Amniotic epithelial cell (primary cell): ENCODE measurements around the gene ANXA3.
"Not testable (repeated sequence)": the region's sequence is repeated elsewhere in the genome, so short reads cannot be mapped to it uniquely, and the experiment has no call there.

Experiments used
- DNase-seq: peaks from one replicate; pipeline ENCODE4 v3.0.0-alpha.2; 2010; ENCODE audit warnings: low read depth

ANXA3 gene

DNA sequence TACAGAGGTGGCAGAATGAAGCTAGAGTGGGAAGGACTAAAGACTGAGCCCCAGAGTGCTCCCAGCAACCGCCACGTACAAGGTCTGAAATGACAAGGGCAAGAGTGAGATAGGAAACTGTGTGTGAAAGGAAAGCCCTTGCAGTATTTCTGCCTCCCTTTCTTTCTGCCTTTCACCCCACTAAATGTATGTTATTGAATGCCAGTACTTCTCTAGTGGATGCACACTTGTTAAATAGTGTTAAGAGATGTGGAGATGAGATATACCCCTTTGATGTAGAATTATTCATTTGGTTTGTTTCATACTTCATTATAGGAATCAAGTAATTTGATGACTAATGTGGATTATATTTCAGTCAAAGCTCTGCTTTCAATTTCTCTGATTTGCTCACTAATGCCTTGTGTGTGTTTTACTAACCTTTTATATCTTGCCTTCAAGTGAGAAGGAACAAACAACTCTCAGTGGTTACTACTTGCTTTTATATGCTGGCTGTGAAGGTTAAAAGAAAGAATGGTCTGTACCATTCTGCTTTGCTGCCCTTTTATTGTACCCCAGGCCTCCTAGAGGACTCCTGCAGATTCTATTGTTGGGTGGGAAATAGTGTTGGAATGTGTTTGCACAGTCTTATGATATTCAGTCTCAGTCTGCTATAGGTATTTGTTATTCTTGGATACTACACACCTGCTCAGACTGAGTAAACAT lies 8.0 kb upstream of the ANXA3 start:
- no peak for DNase-seq

DNA sequence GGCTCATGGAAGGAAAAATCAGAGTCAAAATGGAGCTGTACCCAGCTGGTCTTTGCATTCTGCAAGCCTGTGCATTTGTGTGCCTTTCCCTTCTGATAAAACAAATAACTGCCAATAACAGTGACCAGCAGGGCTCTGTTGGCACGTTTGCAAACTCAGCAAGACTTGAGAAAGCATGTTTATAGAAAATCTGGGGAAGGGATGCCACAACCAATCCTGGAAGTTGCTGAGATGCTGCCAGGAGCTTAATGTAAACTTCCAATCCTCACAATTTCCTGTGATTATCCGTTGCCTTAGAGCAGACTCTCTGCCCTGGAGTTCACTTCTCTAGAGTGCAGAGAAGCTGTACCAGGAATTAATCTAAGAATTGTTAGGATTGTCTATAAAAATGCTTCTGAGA lies 6.9 kb upstream of the ANXA3 start:
- no peak for DNase-seq

DNA sequence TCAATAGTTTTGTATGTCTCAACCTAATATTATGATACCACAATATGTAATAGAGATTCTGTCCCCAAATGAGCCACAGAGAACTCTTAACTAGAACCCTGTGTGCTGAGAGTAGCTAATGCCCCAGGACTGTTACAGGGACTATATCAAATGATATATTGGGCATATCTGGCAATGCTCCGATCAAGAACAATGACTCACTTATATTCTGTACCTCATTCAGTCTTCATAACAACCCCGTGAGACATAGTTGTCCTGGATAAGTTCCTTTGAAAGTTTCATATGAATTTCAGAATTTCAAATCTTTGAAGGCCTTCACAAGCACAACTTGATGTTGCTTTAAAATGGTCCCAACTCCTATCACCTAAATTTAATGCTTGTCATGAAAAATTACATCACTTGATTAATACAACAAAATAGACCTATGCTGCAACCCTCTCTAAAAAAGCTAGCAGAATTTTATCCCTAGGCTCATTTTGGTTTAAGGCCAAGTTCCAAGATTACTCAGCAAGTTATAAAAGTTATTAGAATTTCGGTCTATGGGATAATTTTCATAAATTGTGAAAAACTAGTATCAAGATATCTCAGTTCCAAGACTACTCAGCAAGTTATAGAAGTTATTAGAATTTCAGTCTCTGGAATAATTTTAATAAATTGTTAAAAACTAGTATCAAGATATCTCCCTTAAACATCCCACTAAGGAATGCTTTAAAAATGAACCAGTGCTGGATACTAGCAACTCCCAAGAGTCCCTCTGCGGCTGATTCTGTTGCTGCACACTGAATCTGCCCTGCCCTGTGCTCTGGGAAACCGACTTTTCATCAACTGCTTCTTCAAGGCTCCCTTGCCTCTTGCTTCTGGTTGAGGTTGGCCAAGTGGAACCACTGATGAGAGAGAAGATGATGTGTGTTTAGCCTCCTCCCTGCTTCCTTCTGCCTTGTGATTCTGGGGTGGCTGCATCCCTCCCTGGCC lies 6.0 kb upstream of the ANXA3 start:
- DNase-seq, result peak; percentile 57

DNA sequence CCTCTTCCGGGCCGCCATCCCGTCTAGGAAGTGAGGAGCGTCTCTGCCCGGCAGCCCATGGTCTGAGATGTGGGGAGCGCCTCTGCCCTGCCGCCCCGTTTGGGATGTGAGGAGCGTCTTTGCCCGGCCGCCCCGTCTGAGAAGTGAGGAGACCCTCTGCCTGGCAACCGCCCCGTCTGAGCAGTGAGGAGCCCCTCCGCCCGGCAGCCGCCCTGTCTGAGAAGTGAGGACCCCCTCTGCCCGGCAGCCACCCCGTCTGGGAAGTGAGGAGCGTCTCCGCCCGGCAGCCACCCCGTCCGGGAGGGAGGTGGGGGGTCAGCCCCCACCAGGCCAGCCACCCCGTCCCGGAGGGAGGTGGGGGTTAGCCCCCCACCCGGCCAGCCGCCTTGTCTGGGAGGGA lies 3.7 kb upstream of the ANXA3 start:
- DNase-seq, result not testable (repeated sequence)

DNA sequence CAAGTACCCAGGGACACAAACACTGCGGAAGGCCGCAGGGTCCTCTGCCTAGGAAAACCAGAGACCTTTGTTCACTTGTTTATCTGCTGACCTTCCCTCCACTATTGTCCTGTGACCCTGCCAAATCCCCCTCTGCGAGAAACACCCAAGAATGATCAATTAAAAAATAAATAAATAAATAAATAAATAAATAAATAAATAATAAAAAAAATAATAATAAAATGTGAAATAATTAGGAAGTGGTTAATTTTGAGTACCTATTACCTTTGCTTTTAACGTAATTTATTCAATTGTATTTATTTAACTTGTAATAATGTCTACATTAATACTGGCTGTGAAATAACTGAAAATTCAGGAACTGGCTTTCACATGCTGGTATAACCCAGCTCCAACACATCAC lies 2.7 kb upstream of the ANXA3 start:
- not testable (repeated sequence) for DNase-seq

DNA sequence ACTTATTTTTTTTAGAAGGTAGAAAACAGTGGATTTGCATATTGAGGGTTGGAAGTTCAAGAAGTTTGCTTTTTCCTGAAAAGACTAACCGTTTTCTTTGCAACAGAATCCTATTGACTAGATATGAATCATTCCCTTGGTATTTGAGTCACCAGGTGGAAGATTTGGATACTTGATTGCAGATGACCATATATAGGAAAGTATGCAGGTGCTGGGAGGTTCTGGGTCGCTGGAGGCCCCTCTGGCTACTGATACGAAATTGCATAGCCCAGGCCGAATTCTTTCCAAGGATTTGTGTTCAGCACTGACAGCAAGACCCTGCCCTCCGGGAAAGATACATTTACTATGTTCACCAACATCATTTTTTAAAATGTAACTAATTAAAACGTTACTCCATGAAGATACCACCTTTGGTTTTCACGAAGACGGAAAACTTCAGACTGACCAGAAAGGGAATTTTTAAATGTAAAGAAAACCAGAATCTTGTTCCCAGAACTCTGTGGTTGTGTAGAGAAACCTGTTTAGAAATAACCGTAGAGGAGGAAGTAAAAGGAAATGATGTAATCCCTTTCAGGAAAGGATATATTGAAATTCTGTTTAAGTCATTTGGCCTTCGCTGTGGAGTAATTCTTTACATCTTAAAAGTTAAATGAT lies 946 bp downstream of the ANXA3 start:
- DNase-seq, result peak; percentile 47

DNA sequence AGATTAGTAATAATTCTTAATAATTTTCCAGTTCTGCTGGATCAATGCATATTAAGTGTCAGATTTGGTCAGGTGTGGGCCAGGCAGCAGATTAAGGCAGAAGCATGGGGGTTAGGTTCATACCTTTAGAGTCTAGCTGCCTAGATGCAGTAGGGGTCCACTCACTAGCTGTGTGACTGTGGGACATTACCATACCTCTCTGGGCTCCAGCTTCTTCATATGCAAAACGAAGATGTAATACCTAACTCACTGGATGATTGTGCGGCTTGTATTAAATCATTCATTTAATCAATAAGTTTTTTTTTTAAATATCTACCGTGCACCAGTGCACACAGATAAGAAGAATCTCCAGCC lies 1.4 kb downstream of the ANXA3 start:
- DNase-seq, result no peak

DNA sequence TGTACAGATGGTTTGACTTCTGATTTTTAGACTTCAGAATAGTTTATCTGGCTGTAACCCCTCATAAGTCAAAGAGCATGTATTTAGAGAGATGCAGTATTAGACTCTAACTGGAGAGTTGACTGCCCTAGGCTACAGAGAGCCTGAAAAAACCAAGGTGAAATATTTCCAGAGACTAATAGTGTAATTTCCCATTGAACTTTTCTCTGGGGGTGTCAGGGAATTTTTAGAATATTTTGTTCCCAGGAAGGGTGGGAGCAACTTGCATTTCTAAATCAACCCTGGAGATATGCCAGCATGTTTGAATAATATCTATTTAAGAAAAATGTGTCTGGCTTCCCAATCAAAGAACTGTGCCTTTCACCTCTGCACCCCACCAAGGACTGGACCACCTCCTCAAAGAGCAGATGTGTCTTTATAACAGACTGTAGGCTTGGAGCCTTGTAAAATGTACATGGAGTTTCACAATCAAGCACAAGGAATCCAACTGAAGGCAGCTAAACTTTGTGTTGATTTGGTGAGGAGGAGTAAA lies 2.0 kb downstream of the ANXA3 start:
- DNase-seq, result no peak

DNA sequence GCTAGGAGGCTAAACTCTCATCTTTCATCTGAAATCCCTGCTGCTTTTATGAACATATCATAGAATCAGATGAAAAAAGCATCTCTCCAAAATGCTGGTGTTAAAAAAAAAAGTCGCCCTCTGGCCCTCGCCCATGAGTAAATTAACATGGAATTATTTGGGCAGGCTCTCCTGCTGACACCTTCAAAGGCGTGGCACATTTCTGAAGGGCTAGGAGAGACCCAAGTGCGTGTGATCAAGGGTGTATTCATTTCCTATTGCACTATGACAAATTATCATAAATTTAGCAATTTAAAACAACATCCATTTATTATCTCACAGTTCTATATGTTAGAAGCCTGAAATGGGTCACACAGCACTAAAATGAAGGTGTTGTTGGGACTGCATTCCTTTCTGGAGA lies 5.1 kb downstream of the ANXA3 start:
- DNase-seq, result no peak

DNA sequence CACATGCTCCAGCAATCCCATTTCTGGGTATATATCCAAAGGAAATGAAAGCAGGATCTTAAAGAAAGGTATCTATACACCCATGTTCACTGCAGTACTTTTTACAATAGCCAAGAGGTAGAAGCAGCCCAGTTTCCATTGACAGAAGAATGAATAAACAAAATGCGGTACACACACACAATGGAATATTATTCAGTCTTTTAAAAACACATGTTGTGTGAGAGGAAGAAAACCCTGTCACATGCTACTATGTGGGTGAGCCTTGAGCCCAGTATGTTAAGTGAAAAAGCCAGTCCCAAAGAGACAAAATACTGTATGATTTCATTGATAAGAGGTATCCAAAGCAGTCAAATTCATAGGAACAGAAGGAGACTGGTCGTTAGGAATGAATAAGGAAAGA lies 6.3 kb downstream of the ANXA3 start:
- DNase-seq, result no peak

DNA sequence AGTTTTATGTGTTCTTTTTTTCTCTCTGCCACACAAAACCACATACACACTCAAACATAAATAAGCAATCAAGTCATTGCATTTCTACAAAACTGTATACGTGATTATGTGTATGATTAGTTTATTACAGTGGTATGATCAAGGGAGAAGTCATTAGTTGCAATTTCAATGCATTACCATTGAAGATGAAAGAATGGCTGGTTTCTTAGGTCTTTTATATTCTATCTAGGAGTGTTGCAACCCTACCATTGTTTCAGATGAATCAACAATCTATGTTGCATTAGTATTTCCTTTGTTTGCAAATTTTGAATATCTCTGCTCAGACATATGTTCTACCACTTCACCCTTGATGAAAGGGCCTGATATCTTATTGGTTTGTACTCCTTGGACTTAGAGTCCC lies 6.8 kb downstream of the ANXA3 start:
- peak; percentile 59 for DNase-seq

DNA sequence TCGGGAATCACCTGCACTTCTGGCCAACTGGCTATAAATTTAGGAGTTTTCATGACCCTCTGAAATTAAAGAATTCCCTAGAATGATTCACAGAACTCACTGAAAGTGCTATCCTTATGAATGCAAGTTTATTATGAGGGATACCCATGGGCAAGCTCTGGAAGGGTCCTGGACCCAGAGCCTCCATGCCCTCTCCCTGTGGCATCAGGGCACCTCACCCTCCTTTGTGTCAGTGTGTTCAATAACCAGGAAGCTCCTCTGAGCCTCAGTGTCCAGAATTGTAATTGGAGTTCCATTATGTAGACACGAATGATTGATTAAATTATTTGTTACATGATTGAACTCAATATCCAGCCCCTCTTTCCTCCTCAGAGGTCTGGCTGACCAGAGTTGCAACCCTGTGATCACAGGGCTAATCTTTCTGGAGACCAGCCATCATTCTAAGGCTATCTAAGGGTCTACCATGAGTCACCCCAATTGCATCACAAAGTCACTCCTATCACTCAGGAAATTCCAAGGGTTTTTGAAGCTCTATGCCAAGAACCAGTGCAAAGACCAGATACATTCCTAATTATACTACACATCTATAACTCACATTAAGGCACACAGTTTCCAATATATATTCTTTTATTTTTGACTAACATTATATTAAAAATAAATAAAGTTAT lies 8.9 kb downstream of the ANXA3 start:
- DNase-seq, result peak; percentile 96

DNA sequence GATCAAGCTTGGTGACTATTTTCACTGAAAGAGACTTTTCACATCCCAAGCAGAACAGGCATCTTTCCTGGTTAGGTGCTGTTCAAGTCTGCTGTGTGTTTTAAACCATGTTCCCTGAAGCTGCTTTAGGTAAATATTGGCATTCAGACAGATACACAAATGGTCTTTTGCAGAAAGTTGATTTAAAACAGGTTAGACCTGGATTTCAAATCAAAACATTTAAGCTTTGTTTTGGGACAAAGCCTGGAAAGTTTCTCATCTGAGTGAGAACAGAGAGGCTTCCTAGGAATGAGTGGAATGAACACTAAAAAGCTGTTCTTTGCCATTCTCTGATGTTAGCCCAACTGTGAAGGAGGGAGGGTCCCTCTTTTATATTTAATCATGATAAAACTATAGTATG lies 10.1 kb downstream of the ANXA3 start:
- DNase-seq, result no peak

DNA sequence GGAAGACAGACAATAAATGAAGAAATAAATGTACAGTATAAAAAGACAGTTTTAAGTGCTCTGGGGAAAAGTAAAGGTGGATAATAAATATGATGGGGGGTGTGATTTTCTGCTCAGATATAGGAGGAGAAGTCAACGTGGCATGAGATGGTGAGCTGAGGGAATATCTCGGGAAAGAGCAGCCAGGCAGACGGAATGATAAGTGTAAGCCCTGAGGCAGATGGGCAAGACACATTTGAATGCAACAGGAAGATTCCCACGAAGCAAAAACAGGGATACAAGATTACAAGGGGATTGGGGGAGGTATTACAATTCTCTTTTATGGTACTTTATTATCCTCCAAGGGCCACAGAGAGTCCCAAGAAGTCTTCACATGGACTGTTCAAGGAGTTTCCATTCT lies 11.1 kb downstream of the ANXA3 start:
- DNase-seq, result no peak

DNA sequence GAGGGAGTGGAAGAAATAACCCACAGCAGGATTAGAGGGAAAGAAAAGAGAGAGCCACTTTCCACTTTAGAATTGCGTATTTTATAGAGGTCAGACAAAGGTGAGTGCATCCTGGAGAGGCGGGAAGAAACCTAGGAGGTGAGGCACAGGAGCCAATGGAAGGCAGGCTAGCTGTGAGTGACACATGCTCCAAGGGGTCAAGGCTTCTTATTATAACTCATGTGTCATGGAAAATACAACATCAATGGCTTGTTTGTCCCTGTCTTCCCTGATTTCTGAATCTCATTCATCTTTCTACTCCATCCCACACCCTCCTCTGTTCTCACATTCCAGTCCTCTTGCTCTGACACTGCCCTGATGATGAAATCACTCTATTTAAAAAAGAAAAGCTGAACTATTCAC lies 14.4 kb downstream of the ANXA3 start:
- peak; percentile 76 for DNase-seq

DNA sequence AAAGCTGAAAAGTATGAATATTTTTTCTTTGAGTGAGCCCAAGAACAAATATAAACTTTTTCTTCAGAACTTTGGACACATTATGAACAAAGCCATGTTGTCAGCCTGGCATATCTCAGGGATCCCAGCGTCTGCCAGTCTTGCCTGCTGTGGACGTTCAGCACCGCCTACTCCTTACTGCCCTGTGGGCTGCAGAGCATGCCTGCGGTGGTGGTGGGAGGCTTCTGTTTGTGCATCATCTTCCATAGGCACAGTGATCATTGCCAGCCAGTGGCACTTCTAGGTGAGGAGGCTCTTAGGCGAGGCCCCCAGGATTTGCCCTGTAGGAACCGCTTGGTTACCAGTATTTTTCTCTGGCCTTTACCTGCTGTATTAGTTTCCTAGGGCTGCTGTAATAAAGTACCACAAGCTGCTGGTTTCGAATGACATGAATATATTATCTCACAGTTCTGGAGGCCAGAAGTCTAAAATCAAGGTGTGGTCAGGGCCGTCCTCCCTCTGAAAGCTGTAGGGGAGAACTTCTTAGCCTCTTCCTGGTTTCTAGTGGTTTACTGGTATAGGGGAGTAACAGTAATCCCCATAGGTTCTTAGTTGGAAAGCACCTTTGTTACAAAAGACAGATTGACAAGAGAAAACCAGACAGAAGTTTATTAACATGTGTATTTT lies 15.4 kb downstream of the ANXA3 start:
- peak; percentile 70 for DNase-seq

DNA sequence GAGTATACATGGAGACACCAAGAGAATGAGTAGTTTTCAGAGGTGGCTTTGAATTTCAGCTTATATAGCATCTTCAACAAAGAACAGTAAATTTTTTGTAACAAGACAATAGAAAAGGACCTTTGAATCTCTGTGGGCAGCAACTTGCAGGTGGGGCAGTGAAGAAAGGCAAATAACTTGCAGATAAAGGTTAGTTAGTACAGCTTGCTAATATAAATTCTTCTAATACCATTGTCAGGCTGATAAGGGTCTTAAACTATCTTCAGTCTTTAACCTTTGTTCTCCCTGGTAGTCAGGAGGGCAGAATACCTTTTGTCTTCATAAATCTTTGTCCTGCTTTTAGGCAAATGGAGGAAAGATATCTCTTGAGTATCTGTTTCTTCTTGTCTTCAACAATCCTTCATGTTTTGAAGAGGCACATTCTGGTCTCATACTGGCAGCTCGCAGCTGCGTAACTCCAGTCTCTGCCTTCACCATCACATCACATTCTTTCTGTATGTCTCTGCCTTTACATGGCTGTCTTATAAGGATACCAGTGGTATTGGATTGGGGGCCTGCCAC lies 16.0 kb downstream of the ANXA3 start:
- DNase-seq, result no peak

DNA sequence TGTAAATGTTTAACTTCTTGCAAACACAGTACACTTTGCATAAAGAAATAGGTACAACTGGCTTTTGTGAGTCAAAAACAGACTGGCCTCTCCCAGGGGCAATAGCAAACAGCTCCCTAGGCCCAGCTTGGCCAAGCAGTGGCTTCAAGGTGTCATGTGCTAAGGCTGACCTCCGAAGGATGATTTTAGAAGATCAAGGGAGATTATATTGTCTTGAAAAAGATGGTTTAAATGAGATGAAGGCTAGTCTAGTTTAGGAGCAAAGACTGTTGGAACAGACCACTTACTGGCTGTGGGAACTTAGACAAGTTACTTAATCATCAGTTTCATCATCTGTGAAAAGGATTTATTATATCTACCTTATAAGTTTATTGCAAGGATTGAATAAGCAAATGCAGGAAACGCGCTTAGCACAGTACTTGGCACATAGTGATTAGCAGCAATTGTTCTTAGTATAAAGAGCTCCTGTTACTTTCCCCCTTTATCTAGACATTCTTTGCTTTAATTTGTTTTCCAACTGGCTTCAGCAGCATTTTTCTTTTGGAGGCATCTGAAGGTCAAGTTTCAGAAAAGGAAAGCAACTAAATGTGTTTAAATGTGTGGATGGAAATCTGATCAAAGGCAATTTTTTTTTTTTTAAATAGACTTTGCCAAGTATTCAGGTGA lies 17.2 kb downstream of the ANXA3 start:
- DNase-seq, result peak; percentile 53

DNA sequence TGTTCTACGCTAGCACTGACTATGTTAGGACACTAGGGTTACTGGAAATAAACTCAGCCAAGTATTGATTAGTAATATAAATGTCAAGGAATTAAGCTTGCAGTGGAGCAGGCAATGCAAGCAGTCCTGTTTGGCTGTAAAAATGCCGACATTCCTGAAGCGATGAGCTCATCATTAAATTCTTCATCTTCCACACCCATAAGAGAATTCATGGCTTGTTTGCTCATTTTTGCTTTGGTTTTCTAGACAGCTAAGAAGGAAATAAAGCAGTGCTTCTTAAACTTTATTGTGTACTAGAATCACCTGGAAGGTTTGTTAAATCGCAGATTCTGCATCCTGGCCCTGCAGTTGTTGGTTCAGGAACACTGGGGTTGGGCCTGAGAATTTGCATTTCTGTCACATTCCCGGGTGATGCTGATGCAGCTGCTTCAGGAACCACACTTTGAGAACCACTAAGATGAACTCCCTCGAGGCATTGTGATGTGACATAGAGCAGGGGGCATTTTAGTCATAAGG lies 17.8 kb downstream of the ANXA3 start:
- DNase-seq, result peak; percentile 83

DNA sequence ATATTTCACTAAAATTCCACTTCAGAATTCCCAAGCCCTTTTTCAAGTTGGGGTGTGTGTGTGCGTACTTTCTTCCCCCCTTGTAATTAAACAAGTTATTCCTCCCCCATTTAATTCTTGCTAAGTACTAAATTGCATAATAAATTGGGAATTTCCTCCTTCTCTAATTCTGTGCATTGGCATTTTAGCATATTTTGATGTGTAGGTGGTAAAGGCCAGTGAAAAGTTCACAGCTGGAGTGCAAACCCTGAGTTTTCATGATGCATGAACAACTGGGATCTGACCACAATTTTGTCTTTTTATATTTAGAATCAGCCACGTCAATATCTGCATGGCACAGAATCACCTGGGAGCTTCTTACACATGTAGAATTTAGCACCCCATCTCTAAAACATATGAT lies 18.5 kb downstream of the ANXA3 start:
- DNase-seq, result no peak
